HG02571 (cell line): Measurements from ENCODE around the gene CEACAM1.
"Not testable (repeated sequence)": the region's sequence is repeated elsewhere in the genome, so short reads cannot be mapped to it uniquely, and the experiment has no call there.

Source experiments
- ATAC-seq: cut with Tn5 transposase; IDR thresholded peaks from one replicate; pipeline ENCODE4 v1.9.1; 2021; ENCODE audit warnings: mild to moderate bottlenecking, moderate library complexity; ENCODE audit not compliant: unreplicated experiment

The CEACAM1 gene

GRCh38 chr19:42549067-42549466 is 20.8 kb upstream of the CEACAM1 start:
- not testable (repeated sequence) for ATAC-seq

- no peak for ATAC-seq
Measured at GRCh38 chr19:42548552-42548951, 20.3 kb upstream of the CEACAM1 start.

- no peak for ATAC-seq
Measured at GRCh38 chr19:42547929-42548328, 19.6 kb upstream of the CEACAM1 start.

DNA sequence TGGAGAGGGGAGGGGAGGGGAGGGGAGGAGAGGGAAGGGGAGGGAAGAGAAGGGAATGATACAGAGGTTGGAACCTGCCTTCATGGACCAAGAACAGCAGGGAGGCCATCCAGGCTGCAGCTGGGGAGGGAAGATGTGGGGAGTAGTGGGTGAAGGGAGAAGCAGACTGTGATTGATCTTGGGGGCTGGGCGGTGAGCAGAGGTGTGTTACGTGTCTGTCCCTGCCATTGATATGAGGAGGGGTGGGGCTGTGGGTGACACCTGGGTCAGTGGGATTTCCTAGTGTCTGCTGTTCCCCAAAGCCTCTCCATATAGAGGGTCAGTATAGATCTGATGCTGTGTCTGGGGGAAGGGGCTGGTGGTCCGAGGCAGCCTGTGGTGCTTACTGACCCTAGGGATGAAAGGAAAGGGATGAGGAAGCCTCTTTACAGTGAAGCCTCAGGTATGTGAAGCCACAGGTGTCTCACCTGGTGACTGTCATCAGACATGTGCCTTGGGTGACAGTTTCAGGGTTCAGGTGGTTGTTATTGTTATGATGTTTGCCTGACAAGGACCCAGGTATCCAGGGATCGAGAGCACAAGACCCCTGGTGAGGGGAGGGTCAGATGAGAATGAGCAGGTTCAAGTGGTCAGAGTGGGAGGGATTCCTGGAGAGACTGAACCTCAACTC is 18.7 kb upstream of the CEACAM1 start:
- no peak for ATAC-seq

DNA sequence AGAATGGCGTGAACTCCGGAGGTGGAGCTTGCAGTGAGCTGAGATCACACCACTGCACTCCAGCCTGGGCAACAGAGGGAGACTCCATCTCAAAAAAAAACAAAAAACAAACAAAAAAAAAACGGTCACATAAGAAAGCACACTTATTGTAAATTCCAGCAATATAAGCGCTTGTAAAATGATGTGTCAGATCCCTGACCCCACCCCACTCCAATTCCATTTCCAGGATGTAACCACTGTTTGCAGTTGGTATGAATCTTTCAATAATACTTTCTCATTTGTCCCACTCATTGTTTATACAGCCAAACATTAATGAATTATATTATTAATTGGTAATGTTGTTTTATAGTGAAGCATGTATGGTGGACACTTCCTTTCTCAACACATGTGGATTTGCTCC is 15.9 kb upstream of the CEACAM1 start:
- ATAC-seq = no peak

- ATAC-seq = no peak
Measured at GRCh38 chr19:42542791-42543190, 14.5 kb upstream of the CEACAM1 start.

GRCh38 chr19:42540071-42540553 is 11.8 kb upstream of the CEACAM1 start:
- no peak for ATAC-seq

DNA sequence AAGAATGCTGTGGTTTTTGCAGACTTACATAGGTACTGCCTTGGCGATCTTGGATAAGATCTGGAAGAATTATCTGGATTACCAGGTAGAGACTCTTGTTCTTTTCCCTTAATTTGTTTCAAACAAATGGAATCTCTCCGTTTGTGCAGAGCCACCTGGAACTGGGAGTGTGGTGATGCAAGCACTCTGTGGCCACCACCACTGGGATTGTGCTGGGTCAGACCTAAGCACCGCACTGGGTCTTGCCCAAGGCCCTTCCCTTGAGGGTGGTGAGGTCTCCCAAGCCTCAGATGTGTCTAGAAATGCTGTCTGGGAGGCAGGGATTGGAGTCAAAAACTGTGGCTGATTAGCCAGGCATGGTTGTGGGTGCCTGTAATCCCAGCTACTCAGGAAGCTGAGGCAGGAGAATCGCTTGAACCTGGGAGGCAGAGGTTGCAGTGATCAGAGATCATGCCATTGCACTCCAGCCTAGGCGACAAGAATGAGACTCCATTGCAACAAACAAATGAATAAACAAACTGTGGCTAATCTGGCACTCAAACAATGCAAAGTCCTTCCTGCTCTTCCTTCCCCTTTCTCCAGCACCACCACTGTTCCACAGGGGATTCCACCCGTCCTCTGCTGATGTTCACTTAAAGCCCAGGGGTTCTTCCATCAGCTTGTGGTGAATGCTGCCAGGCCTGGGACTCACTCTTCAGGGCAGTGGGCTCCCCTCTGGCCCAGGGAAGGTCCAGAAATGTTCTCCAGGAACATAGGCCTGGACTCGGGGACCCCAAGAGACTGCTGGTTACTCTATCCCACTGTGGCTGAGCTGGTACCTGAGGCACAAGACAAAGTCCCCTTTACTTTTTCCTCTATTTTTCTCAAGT is 10.8 kb upstream of the CEACAM1 start:
- ATAC-seq = no peak

GRCh38 chr19:42535276-42535675 is 7.0 kb upstream of the CEACAM1 start:
- not testable (repeated sequence) for ATAC-seq

GRCh38 chr19:42534391-42534790 is 6.1 kb upstream of the CEACAM1 start:
- ATAC-seq = no peak

GRCh38 chr19:42532891-42533290 is 4.6 kb upstream of the CEACAM1 start:
- no peak for ATAC-seq

DNA sequence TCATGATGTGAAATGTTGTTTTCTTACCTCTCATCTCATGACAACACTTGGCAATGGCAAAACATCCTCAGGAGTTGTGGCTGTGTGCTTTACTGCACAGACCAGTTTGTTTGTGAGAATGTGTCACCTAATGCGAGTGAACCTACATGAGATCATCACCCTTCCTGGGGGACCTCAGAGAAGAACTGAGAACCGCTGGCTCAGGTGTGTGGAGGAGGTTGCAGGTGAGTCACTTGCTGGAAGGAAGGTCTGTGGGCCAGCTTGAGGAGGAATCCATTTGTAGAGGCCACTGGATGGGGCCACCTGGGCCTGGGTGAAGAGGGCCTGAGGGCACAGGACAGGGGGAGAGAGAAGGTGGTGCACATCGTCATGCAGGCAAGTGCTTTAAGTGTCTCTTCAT is 3.0 kb upstream of the CEACAM1 start:
- no peak for ATAC-seq

DNA sequence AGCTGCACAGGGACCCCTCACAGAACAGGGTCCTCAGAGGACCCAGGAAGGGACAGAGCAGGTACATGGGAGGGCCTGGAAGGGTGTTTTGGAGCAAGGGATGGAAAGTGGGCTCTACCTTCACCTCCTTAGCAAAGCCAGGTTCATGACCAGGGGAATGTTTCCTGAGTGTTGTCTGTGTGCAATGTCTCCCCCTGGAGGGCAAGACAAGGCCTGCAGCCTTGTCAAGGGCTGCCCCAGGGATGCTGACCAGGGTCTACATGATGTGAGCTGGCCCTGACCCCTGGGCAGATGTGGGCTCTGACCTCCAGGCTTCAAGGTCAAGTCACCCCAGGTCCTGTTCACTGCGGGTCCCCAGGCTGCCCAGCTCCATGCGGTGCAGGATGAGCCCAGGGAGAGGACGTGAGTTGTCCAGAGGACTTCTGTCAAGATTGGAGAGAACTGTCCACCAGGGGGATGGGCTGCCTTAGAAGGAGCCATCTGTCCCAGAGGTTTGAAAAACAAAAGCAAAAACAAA is 1.0 kb upstream of the CEACAM1 start:
- no peak for ATAC-seq

GRCh38 chr19:42524943-42525342 is 3.3 kb downstream of the CEACAM1 start:
- no peak for ATAC-seq

DNA sequence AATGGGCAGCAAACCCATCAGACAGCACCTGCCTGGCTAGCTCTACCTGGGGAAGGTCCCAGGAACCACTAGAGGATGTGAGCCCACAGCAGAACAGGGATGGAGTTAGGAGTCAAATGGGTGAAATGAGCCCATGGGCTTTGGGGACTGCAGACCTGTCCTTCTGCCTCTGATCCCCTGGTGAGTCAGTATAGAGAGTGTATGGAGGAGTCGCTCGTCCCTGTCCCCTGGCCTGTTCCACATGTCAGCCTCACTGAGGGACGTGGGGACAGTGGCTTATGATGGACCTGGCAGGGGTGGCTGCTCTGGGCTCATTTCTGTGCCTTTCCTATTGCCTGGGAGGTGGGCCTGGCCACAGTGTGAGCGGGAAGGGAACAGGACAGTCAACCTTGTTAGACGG is 4.0 kb downstream of the CEACAM1 start:
- ATAC-seq = no peak

DNA sequence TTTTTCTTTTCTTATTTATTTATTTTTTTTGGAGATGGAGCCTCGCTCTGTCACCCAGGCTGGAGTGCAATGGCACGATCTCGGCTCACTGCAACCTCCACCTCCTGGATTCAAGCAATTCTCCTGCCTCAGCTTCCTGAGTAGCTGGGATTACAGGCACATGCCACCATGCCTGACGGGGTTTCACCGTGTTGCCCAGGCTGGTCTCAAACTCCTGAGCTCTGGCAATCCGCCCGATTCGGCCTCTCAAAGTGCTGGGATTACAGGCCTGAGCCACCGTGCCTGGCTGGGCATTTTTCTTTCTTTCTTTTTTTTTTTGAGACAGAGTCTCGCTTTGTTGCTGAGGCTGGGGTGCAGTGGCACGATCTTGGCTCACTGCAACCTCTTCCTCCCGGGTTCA is 6.0 kb downstream of the CEACAM1 start:
- not testable (repeated sequence) for ATAC-seq

DNA sequence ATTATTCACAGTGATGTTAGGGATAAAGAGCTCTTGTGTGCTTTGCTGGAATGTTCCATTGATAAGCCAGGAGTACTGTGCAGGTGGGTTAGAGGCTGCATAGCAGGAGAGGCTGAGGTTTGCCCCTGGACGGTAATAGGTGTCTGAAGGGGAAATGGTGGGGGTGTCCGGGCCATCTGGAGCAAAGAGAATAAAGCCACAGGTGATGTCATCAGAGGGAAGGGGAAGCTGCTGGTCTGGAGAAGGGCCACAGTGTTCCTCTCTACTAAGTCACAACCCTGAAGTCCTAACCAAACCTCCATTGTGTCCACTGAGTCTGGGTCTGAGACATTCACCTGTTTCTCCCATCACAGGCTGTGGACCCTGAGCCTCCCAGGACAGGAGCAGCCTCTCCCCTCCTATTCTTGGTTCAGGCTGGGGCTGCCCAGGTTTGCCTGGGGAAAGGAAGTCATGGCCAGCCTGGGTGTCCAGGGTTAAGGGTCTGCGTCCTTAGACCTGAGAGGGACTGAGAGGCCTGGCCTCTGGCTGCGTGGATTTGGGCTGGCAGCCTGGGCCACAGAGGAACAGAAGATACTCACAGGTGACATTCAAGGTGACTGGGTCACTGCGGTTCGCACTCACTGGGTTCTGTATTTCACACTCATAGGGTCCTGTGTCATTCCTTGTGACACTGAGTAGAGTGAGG is 6.8 kb downstream of the CEACAM1 start:
- no peak for ATAC-seq

DNA sequence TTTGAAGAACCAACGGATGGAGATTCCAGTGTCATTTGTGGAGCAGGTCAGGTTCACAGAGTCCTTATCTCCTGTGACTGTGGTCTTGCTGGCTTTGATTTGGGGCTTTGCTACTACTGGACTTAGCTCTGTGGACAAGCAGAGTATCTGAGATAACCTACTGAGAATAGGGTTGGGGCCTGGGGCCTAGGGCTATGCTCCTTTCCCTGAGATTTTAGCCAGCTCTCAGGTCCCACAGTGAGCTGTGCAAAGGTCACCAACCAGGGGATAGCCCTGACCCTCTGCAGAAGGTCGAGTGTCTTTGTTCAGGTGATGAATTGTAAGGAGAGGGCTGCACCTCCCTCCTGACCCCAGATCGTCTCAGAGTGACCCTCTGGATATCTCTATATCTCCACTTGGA is 9.2 kb downstream of the CEACAM1 start:
- ATAC-seq = no peak

DNA sequence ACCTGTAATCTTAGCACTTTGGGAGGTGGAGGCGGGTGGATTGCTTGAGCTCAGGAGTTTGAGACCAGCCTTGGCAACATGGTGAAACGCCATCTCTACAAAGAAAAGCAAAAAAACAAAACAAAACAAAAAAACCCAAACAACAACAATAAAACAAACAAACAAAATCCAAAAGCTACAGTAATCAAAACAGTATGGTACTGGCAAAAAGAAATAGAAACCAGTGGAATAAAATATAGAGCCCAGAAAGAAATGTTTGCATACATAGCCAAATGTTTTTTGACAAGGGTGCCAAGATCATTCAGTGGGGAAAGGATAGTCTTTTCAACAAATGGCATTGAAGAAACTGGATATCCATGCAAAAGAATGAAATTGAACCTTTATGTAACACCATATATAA is 11.5 kb downstream of the CEACAM1 start:
- no peak for ATAC-seq

GRCh38 chr19:42515241-42515832 is 12.9 kb downstream of the CEACAM1 start:
- no peak for ATAC-seq

DNA sequence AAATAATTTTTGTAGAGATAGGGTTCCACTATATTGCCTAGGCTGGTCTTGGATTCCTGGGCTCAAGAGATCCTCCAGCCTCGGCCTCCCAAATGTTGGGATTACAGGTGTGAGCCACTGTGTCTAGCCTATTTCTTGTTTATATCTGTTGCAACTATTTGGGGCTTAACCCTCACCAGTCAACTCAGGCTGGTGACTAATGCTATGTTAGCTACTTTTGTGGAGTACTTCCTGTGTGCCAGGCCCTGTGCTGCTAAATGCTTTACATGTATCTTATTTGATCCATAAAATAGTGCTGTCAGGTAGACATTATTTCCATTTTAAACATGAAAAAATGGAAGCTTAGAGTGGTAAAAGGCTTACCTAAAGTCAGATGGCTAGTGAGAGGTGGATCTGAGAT is 13.8 kb downstream of the CEACAM1 start:
- no peak for ATAC-seq
